Activated effector memory CD4-positive, alpha-beta T cell treated with anti-CD3 and anti-CD28 coated beads, Interleukin-2, amount 50 U/mL, for 16 hours (primary cell): ENCODE data around the gene KLHL8.

ENCODE experiments used
- DNase-seq: peaks from one replicate; pipeline ENCODE4 v3.0.0-alpha.2; 2020

The KLHL8 gene

DNA sequence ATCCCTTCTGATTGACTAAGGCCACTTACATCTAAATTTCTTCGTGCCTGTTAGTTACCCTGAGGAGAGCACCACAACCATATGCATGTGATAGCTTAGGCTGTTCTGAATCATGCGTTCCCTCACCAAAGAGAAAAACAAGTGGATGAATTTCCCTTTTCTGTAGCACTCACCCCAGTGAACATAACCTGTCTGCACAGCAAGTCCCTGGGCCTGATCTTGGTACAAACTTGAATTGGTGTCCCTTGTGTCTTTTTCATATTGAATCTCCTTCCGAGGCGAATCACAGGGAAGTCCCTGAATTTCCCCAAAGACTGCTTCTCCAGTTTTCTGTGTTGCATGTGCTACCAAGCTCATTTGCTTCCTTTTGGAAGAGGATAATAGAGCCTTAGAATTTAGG lies 100.4 kb downstream of the KLHL8 start:
- no peak for DNase-seq

- DNase-seq = no peak
Observed at GRCh38 chr4:87118826-87119225, 101.6 kb downstream of the KLHL8 start.

- no peak for DNase-seq
Observed at GRCh38 chr4:87118421-87118820, 102.0 kb downstream of the KLHL8 start.

DNA sequence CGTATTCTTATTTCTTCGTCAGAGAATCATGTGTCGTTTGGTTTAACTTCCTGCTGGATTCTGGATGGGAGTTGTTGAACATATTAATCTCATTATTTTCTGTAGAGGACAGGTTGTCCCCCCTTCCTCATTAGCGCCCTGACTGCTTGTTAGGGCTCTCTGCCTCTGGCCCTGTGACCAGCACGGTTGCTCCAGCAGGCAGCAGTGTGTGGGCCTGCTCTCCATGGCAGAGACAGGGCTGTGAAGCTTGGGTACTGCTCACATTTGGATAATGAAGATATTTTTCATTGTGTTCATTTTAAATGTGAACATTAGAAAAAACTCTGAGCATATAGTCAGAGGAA lies 102.7 kb downstream of the KLHL8 start:
- DNase-seq = no peak

DNA sequence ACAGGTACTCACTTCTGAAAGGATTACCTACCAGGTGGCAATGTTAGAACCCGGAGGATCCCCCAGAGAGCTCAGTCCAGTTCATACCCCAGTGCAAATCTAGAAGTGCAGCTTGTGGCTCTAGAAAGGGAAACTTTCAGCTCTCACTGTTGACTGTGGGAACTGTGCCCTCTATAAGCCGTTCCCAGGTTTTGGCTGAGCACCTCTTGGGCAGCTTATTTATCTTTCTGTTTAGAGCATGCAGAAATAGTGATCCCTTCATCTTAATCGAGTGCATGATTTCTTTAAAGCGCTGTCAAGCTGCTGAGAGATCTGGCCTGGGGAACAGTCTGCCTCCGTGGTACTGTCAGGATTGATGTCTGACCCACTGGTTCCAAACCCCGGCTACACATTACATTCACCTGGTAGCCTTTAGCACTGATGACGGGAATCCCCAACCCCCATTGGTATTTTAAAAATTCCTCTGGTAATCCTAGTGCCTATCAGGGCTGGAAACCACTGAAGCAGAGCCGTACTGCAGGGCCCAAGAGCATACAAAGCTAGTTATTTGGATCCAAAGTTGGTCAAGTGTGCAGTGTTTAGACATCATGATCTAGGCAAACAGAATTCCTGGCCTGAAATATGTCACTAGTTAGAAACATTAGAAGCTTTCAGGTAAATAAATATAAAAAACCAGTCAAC lies 103.2 kb downstream of the KLHL8 start:
- DNase-seq = no peak

DNA sequence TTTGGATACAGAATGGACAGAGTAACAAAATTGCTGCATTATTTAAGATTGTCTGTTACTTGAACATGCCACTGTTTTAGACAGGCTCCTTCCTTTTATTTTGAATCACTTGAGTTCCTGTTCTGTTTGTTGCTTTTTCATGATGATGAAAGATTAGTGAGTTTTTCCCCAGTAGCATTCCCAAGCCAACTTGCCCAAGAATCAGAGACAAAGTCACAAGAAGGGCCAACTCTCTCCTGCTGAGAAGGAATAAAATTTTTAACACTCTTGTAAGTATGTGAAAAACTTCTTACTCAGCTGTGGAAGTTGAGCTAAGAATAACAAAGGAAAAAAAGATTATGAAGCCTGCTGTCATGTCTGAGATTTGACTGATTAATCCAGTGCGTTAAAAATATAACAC lies 104.2 kb downstream of the KLHL8 start:
- DNase-seq = no peak

DNA sequence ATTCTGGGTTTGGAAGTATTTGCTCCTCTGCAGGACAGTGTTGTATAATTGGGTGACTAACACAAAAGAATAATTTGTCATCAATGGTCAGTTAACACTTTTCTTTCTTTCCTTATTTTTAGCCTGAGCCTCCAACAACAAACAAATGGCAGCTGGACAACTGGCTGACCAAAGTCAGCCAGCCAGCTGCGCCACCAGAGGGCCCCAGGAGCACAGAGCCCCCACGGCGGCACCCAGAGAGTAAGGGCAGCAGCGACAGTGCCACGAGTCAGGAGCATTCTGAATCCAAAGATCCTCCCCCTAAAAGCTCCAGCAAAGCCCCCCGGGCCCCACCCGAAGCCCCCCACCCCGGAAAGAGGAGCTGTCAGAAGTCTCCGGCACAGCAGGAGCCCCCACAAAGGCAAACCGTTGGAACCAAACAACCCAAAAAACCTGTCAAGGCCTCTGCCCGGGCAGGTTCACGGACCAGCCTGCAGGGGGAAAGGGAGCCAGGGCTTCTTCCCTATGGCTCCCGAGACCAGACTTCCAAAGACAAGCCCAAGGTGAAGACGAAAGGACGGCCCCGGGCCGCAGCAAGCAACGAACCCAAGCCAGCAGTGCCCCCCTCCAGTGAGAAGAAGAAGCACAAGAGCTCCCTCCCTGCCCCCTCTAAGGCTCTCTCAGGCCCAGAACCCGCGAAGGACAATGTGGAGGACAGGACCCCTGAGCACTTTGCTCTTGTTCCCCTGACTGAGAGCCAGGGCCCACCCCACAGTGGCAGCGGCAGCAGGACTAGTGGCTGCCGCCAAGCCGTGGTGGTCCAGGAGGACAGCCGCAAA lies 106.0 kb downstream of the KLHL8 start:
- no peak for DNase-seq

DNA sequence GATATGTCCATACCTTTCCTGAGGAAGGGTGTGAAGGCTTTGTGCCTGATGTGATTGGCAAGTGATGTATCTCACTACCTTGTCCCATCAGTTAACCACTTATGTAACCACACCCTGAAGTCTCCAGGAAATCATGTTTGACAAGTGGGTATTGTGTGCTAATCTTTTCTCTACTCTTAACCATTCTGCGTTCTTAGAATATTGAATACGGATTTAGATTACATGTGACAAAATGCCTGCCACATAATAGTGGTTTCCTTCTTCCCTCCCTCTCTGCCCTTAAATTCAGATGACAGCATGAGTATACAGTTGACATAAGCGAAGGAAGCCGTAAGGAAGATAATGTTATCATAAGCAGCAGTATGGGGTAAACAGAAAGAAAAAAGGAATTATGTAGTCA lies 108.4 kb downstream of the KLHL8 start:
- DNase-seq = no peak
